IPS-20b (cell line): ENCODE measurements around the gene COX19.

ENCODE experiments used
- H3K27ac ChIP-seq: one replicate; pipeline ENCODE4 v1.5.1; 2013; ENCODE audit warnings: low read length
- H3K27me3 ChIP-seq: 2 replicates; pipeline ENCODE4 v1.6.1; 2013; ENCODE audit warnings: mild to moderate bottlenecking, low read length, inconsistent platforms; ENCODE audit not compliant: insufficient read depth
- H3K36me3 ChIP-seq: 2 replicates; pipeline ENCODE4 v1.6.1; 2013; ENCODE audit warnings: low read depth, mild to moderate bottlenecking, inconsistent platforms, low read length, moderate library complexity; ENCODE audit not compliant: insufficient read depth
- H3K4me1 ChIP-seq: 2 replicates; pipeline ENCODE4 v1.6.1; 2013; ENCODE audit warnings: mild to moderate bottlenecking, control low read depth, inconsistent platforms, low read length, moderate library complexity; ENCODE audit not compliant: insufficient read depth
- H3K4me3 ChIP-seq: 2 replicates; pipeline ENCODE4 v1.5.1; 2013; ENCODE audit warnings: mild to moderate bottlenecking, low read length, inconsistent platforms
- H3K9ac ChIP-seq: 2 replicates; pipeline ENCODE4 v1.6.1; 2013; ENCODE audit warnings: low read depth, mild to moderate bottlenecking, inconsistent platforms, low read length, moderate library complexity
- H3K9me3 ChIP-seq: 2 replicates; pipeline ENCODE4 v1.6.1; 2013; ENCODE audit warnings: mild to moderate bottlenecking, low read depth, low read length, inconsistent platforms; ENCODE audit not compliant: insufficient read depth

The COX19 gene

DNA sequence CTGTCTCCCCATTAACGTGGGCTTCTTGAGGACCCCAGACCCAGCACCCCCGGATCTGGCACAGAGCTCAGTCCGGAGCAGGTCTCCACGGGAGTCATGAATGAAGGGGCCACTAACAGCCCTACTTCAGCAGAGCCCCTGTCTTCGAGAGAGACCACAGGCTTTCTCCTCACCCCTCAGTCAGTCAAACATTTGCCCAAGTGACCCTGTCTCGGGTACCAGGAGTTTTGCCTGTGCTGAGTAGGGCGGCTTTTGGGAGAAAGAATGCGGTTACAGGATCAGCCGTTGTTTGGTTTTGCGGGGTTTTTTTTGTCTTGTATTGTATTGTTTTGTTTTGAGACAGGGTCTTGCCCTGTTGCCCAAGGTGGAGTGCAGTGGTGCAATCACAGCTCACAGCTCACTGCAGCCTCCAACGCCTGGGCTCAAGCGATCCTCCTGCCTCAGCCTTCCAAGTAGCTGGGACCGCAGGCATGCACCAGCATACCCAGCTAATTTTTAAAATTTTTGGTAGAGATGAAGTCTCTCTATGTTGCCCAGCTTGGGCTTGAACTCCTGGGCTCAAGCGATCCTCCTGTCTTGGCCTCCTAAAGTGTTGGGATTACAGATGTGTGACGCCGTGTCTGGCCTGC is 37.4 kb downstream of the COX19 start:
- no peak overlapping the region for H3K27ac ChIP-seq
- no peak overlapping the region for H3K9ac ChIP-seq
- peaks cover 19% of the 10 kb centered on the region for H3K27me3 ChIP-seq
- H3K9me3 ChIP-seq, result no peaks in the 10 kb centered on the region
- H3K4me1 ChIP-seq, result no peaks in the 10 kb centered on the region
- H3K36me3 ChIP-seq, result no peaks in the 10 kb centered on the region
- H3K4me3 ChIP-seq, result no peak overlapping the region

GRCh38 chr7:936386-937054 is 38.8 kb downstream of the COX19 start:
- no peak overlapping the region for H3K27ac ChIP-seq
- H3K4me3 ChIP-seq, result no peak overlapping the region
- H3K27me3 ChIP-seq, result peaks cover 11% of the 10 kb centered on the region; the same call in 1 of the 2 replicates
- H3K4me1 ChIP-seq, result no peaks in the 10 kb centered on the region
- no peaks in the 10 kb centered on the region for H3K36me3 ChIP-seq
- H3K9me3 ChIP-seq, result no peaks in the 10 kb centered on the region
- H3K9ac ChIP-seq, result no peak overlapping the region

GRCh38 chr7:935874-936385 is 39.4 kb downstream of the COX19 start:
- peaks cover 5% of the 10 kb centered on the region; the same call in 1 of the 2 replicates for H3K27me3 ChIP-seq
- H3K9ac ChIP-seq, result no peak overlapping the region
- no peak overlapping the region for H3K4me3 ChIP-seq
- no peak overlapping the region for H3K27ac ChIP-seq
- H3K4me1 ChIP-seq, result no peaks in the 10 kb centered on the region
- no peaks in the 10 kb centered on the region for H3K9me3 ChIP-seq
- no peaks in the 10 kb centered on the region for H3K36me3 ChIP-seq

DNA sequence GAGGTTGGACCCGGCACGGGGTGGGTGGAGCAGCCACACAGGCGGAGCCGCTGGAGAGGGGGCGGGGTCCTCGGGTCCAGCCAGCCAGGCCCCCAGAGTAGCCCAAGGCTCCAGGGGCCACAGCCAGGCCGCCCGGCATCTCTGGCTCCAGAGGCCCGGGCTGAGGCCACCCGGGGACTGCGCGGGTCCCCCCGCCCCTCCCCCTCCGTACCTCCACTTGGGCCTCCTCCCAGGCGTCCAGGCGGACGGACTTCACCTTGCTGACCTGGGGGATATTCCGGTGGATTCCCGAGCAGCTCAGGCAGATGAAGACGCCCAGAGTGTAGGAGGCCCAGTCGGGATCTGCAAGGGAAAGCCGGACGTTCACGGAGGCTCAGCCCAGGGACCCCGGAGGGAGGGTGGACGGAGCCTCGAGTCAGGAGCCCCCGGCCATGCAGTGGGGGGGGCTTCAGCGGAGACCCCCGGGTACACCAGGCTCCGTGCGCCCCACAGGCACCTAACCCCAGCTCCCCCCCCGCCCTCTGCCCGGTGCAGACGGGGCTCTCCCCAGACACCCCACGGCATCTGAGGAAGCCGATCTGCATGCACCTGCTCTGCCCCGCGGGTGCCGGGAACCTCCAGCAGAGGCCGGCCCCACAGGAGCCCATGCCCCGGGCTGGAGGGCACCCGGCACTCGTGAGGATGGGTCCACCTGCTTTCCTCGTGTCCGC is 40.0 kb downstream of the COX19 start:
- Histone ChIP-seq H3K9ac (no peak overlapping the region), H3K27ac (no peak overlapping the region), H3K36me3 (no peaks in the 10 kb centered on the region), H3K4me3 (no peak overlapping the region), H3K27me3 (no peaks in the 10 kb centered on the region), H3K9me3 (no peaks in the 10 kb centered on the region), H3K4me1 (no peaks in the 10 kb centered on the region)

- H3K9me3 ChIP-seq, result no peaks in the 10 kb centered on the region
- no peak overlapping the region for H3K9ac ChIP-seq
- no peaks in the 10 kb centered on the region for H3K36me3 ChIP-seq
- H3K27me3 ChIP-seq, result no peaks in the 10 kb centered on the region
- H3K27ac ChIP-seq, result no peak overlapping the region
- H3K4me1 ChIP-seq, result no peaks in the 10 kb centered on the region
- H3K4me3 ChIP-seq, result no peak overlapping the region
Measured at GRCh38 chr7:934469-935163, 40.7 kb downstream of the COX19 start.

GRCh38 chr7:932651-932975 is 42.7 kb downstream of the COX19 start:
- Histone ChIP-seq H3K9me3 (no peaks in the 10 kb centered on the region), H3K27me3 (no peaks in the 10 kb centered on the region), H3K4me1 (no peaks in the 10 kb centered on the region), H3K4me3 (no peak overlapping the region), H3K36me3 (no peaks in the 10 kb centered on the region), H3K9ac (no peak overlapping the region), H3K27ac (no peak overlapping the region)

DNA sequence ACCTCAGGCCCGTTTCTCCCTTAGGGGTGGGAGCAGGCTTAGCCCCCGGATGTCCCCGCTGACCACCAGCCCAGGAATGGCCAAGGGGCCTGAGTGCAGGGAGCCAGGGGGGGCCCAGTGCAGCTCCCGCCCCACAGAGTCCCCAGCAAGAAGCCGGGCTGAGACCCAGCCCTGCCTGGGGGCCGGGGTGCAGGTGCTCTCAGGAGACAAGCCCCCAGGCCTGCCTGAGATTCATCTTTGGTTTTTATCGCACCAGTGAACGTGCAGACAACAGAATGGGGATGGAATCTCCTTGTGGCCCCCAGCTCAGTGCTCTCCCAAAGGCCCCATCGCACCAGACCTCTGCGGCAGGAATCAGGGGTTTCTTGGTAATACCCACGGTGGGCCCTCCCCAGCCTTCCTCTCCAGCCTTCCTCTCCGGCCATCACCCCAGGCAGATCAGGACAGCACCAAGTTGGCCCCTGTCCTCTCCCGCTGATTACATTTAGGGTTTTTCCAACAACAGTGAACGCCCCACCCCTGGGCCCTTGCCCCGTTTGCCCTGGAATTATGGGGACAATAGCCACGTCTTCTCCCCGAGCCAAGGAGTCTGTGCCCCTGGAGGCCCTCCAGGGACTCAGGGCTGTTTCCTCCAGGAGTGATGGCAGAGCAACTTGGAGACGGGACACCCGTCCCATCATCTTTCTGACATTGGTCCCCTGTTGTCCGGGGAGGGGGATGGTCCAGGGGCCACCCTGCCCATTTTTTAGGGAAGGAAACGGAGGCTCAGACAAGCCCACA is 43.3 kb downstream of the COX19 start:
- Histone ChIP-seq H3K27ac (no peak overlapping the region), H3K4me1 (no peaks in the 10 kb centered on the region), H3K27me3 (no peaks in the 10 kb centered on the region), H3K36me3 (no peaks in the 10 kb centered on the region), H3K9me3 (no peaks in the 10 kb centered on the region), H3K9ac (no peak overlapping the region), H3K4me3 (no peak overlapping the region)

GRCh38 chr7:930975-931758 is 44.2 kb downstream of the COX19 start:
- H3K4me3 ChIP-seq, result no peak overlapping the region
- no peak overlapping the region for H3K9ac ChIP-seq
- H3K4me1 ChIP-seq, result no peaks in the 10 kb centered on the region
- H3K36me3 ChIP-seq, result no peaks in the 10 kb centered on the region
- H3K27ac ChIP-seq, result no peak overlapping the region
- no peaks in the 10 kb centered on the region for H3K9me3 ChIP-seq
- no peaks in the 10 kb centered on the region for H3K27me3 ChIP-seq

DNA sequence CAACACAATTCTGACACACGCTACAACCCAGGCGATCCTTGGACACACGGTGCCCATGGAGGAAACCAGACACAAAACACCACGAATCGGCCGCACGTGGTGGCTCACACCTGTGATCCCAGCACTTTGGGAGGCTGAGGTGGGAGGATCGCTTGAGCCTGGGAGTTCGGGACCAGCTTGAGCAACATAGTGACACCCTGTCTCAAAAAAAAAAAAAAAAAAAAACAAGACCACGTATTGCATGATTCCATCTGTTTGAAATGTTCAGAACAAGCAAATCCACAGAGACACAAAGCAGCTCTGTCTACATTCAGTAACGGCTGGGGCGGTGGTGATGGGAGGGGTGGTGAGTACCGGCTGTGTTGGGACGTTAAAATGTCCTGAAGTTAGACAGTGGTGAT is 46.0 kb downstream of the COX19 start:
- Histone ChIP-seq H3K27me3 (no peaks in the 10 kb centered on the region), H3K36me3 (no peaks in the 10 kb centered on the region), H3K9ac (no peak overlapping the region), H3K9me3 (no peaks in the 10 kb centered on the region), H3K27ac (no peak overlapping the region), H3K4me3 (no peak overlapping the region), H3K4me1 (no peaks in the 10 kb centered on the region)

GRCh38 chr7:927031-927671 is 48.2 kb downstream of the COX19 start:
- Histone ChIP-seq H3K36me3 (no peaks in the 10 kb centered on the region), H3K27me3 (no peaks in the 10 kb centered on the region), H3K9me3 (no peaks in the 10 kb centered on the region), H3K27ac (no peak overlapping the region), H3K4me1 (no peaks in the 10 kb centered on the region), H3K9ac (no peak overlapping the region), H3K4me3 (no peak overlapping the region)
